Stomach (tissue), 4 donors: Measurements from ENCODE around the gene HSPA5.
"Not testable (repeated sequence)": the region's sequence is repeated elsewhere in the genome, so short reads cannot be mapped to it uniquely, and the experiment has no call there.

Experiments
- CTCF ChIP-seq, 7 experiments: fragments of 450-650 bp in 4 of 7; fragments of 200-600 bp in 3 of 7; sonication (generic) in 3 of 7; IDR thresholded peaks; one replicate each; pipeline ENCODE4 v1.5.1; 2016 to 2019; ENCODE audit warnings: antibody characterized with exemption in 7 of 7, control low read depth in 2 of 7, mild to moderate bottlenecking in 1 of 7
- POLR2A ChIP-seq, 4 donors: fragments of 450-650 bp; IDR thresholded peaks; one replicate each; pipeline ENCODE4 v1.6.1; 2016; ENCODE audit warnings: antibody characterized with exemption in 4 of 4, control low read depth in 2 of 4, mild to moderate bottlenecking in 1 of 4, moderate library complexity in 1 of 4

GRCh38 chr9:125234099-125234498 is 7.0 kb downstream of the HSPA5 start:
- not testable (repeated sequence) for TF ChIP-seq CTCF, POLR2A (IDR thresholded peaks at IDR 0.05)
